ENCODE results near the gene PCOLCE2.

The PCOLCE2 gene

DNA sequence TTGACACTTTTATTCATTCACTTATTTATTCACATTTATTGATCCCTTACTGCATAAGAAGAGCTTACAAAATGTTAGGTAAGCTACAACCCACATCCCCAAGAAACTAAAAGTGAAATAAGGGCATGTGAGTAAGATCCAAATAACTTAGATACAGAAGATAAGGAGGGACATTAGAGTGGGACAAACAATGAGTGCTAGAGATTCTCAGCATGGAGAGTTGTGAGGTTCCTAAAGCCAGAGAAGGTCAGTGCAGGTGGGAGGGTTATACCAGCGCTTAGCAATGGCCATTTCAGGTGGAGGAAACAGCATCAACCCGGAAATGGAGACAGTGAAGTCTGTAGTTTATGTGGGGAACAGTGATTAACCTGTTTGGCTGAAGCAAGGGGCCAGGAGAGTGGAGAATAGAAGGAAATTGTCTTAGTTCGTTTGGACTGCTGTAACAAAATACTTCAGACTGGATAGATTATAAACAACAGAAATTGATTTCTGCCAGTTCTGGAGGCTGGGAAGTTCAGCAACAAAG is 25.5 kb upstream of the PCOLCE2 start:
- TF ChIP-seq EZH2phosphoT487 (IDR thresholded peaks at IDR 0.05; ENCODE audit: borderline replicate concordance, low read length): no peak
- TF ChIP-seq, protein P1, sequence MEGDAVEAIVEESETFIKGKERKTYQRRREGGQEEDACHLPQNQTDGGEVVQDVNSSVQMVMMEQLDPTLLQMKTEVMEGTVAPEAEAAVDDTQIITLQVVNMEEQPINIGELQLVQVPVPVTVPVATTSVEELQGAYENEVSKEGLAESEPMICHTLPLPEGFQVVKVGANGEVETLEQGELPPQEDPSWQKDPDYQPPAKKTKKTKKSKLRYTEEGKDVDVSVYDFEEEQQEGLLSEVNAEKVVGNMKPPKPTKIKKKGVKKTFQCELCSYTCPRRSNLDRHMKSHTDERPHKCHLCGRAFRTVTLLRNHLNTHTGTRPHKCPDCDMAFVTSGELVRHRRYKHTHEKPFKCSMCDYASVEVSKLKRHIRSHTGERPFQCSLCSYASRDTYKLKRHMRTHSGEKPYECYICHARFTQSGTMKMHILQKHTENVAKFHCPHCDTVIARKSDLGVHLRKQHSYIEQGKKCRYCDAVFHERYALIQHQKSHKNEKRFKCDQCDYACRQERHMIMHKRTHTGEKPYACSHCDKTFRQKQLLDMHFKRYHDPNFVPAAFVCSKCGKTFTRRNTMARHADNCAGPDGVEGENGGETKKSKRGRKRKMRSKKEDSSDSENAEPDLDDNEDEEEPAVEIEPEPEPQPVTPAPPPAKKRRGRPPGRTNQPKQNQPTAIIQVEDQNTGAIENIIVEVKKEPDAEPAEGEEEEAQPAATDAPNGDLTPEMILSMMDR (IDR thresholded peaks at IDR 0.05; ENCODE audit: low read depth, low read length, poor library complexity, severe bottlenecking): no peak
- H3K9me3 ChIP-seq (ENCODE audit: control insufficient read depth, insufficient read depth, low read length): no peaks in the 10 kb centered on the region
- no peak overlapping the region for H3K4me2 ChIP-seq (ENCODE audit: low read length)
- no peaks in the 10 kb centered on the region; the same call in none of the 2 replicates for H3K27me3 ChIP-seq (ENCODE audit: control insufficient read depth, low read length)
- no peaks in the 10 kb centered on the region for H3K36me3 ChIP-seq (ENCODE audit: control insufficient read depth, low read length)
- H3K79me2 ChIP-seq (ENCODE audit: control insufficient read depth, low read length): no peaks in the 10 kb centered on the region
- no peaks in the 10 kb centered on the region for H3K9me2 ChIP-seq (replicated peaks; ENCODE audit: control insufficient read depth, low read length)
- H3F3A ChIP-seq (ENCODE audit: control insufficient read depth, insufficient read depth): no peaks in the 10 kb centered on the region
- no peaks in the 10 kb centered on the region for H3K4me1 ChIP-seq (ENCODE audit: control insufficient read depth, low read length)
- no peak overlapping the region for H3K27ac ChIP-seq (ENCODE audit: low read depth, low read length)
- no peak overlapping the region for H3K4me3 ChIP-seq (ENCODE audit: low read length)
- no peaks in the 10 kb centered on the region for H4K20me1 ChIP-seq (ENCODE audit: control insufficient read depth, insufficient read depth, low read depth, low read length)

- H3K27ac ChIP-seq (ENCODE audit: low read depth, low read length): no peak overlapping the region
- no peaks in the 10 kb centered on the region for H3K9me3 ChIP-seq (ENCODE audit: control insufficient read depth, insufficient read depth, low read length)
- no peaks in the 10 kb centered on the region for H3K36me3 ChIP-seq (ENCODE audit: control insufficient read depth, low read length)
- H3F3A ChIP-seq (ENCODE audit: control insufficient read depth, insufficient read depth): no peaks in the 10 kb centered on the region
- no peaks in the 10 kb centered on the region; the same call in none of the 2 replicates for H3K27me3 ChIP-seq (ENCODE audit: control insufficient read depth, low read length)
- H3K9me2 ChIP-seq (replicated peaks; ENCODE audit: control insufficient read depth, low read length): no peaks in the 10 kb centered on the region
- H3K79me2 ChIP-seq (ENCODE audit: control insufficient read depth, low read length): no peaks in the 10 kb centered on the region
- no peak overlapping the region for H3K4me2 ChIP-seq (ENCODE audit: low read length)
- no peak overlapping the region for H3K4me3 ChIP-seq (ENCODE audit: low read length)
- H4K20me1 ChIP-seq (ENCODE audit: control insufficient read depth, insufficient read depth, low read depth, low read length): no peaks in the 10 kb centered on the region
- H3K4me1 ChIP-seq (ENCODE audit: control insufficient read depth, low read length): no peaks in the 10 kb centered on the region
- no peak for TF ChIP-seq EZH2phosphoT487 (IDR thresholded peaks at IDR 0.05; ENCODE audit: borderline replicate concordance, low read length)
- TF ChIP-seq, protein P1 (IDR thresholded peaks at IDR 0.05; ENCODE audit: low read depth, low read length, poor library complexity, severe bottlenecking): no peak
Observed at GRCh38 chr3:142913432-142913831, 24.5 kb upstream of the PCOLCE2 start.

GRCh38 chr3:142912402-142913172 is 23.7 kb upstream of the PCOLCE2 start:
- Histone ChIP-seq H3K4me1 (ENCODE audit: control insufficient read depth, low read length) (no peaks in the 10 kb centered on the region), H3K79me2 (ENCODE audit: control insufficient read depth, low read length) (no peaks in the 10 kb centered on the region), H3K27ac (ENCODE audit: low read depth, low read length) (no peak overlapping the region), H3K36me3 (ENCODE audit: control insufficient read depth, low read length) (no peaks in the 10 kb centered on the region), H3K9me3 (ENCODE audit: control insufficient read depth, insufficient read depth, low read length) (no peaks in the 10 kb centered on the region), H3K4me2 (ENCODE audit: low read length) (no peak overlapping the region), H3K9me2 (replicated peaks; ENCODE audit: control insufficient read depth, low read length) (no peaks in the 10 kb centered on the region), H3K27me3 (ENCODE audit: control insufficient read depth, low read length) (no peaks in the 10 kb centered on the region; the same call in none of the 2 replicates), H3F3A (ENCODE audit: control insufficient read depth, insufficient read depth) (no peaks in the 10 kb centered on the region), H3K4me3 (ENCODE audit: low read length) (no peak overlapping the region), H4K20me1 (ENCODE audit: control insufficient read depth, insufficient read depth, low read depth, low read length) (no peaks in the 10 kb centered on the region)
- TF ChIP-seq, protein P1 (IDR thresholded peaks at IDR 0.05; ENCODE audit: low read depth, low read length, poor library complexity, severe bottlenecking): no peak
- TF ChIP-seq EZH2phosphoT487 (IDR thresholded peaks at IDR 0.05; ENCODE audit: borderline replicate concordance, low read length): no peak
